Epithelial cell of esophagus (primary cell): Measurements from ENCODE around the gene NOVA2.
A peak's percentile ranks its signal among the peaks of the same experiment; 100 is the strongest.

ENCODE experiments used
- DNase-seq: peaks from one replicate; pipeline ENCODE4 v3.0.0; 2010; ENCODE audit warnings: low read depth
- H3K4me3 ChIP-seq: 2 replicates; pipeline ENCODE4 v1.5.1; 2011; ENCODE audit warnings: mild to moderate bottlenecking, low read length, control low read depth
- TF ChIP-seq, protein P1 (sequence below): IDR thresholded peaks from 2 replicates; pipeline ENCODE4 v1.5.1; 2011; ENCODE audit warnings: low read depth, mild to moderate bottlenecking, low read length, control low read depth, inconsistent platforms; ENCODE audit not compliant: insufficient read depth; ENCODE audit errors: missing control alignments

NOVA2 gene

GRCh38 chr19:46014941-46015686 is 41.4 kb upstream of the NOVA2 start:
- H3K4me3 ChIP-seq = peak overlapping the region; percentile 15
- DNase-seq = peak; percentile 83
- TF ChIP-seq, protein P1, sequence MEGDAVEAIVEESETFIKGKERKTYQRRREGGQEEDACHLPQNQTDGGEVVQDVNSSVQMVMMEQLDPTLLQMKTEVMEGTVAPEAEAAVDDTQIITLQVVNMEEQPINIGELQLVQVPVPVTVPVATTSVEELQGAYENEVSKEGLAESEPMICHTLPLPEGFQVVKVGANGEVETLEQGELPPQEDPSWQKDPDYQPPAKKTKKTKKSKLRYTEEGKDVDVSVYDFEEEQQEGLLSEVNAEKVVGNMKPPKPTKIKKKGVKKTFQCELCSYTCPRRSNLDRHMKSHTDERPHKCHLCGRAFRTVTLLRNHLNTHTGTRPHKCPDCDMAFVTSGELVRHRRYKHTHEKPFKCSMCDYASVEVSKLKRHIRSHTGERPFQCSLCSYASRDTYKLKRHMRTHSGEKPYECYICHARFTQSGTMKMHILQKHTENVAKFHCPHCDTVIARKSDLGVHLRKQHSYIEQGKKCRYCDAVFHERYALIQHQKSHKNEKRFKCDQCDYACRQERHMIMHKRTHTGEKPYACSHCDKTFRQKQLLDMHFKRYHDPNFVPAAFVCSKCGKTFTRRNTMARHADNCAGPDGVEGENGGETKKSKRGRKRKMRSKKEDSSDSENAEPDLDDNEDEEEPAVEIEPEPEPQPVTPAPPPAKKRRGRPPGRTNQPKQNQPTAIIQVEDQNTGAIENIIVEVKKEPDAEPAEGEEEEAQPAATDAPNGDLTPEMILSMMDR = no peak

DNA sequence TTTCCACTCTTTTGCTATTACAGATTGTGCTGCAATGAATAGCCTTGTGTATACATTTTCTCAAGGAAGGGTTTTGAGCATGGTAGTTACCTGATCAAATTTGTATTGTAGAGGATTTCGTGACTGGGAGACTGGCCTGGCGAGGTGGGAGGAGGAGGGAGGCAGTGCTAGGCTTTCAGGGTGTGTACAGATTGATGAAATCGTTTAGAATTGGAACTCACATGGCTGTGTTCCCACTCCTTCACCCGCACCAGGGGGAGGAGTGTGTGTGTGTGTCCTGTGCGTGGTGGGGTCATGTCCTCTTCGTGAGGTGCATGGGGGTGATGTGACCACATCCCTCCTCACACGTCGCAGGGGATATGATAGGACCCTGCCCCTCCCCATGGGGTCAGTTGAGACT is 40.9 kb upstream of the NOVA2 start:
- peak overlapping the region; percentile 11 for H3K4me3 ChIP-seq

DNA sequence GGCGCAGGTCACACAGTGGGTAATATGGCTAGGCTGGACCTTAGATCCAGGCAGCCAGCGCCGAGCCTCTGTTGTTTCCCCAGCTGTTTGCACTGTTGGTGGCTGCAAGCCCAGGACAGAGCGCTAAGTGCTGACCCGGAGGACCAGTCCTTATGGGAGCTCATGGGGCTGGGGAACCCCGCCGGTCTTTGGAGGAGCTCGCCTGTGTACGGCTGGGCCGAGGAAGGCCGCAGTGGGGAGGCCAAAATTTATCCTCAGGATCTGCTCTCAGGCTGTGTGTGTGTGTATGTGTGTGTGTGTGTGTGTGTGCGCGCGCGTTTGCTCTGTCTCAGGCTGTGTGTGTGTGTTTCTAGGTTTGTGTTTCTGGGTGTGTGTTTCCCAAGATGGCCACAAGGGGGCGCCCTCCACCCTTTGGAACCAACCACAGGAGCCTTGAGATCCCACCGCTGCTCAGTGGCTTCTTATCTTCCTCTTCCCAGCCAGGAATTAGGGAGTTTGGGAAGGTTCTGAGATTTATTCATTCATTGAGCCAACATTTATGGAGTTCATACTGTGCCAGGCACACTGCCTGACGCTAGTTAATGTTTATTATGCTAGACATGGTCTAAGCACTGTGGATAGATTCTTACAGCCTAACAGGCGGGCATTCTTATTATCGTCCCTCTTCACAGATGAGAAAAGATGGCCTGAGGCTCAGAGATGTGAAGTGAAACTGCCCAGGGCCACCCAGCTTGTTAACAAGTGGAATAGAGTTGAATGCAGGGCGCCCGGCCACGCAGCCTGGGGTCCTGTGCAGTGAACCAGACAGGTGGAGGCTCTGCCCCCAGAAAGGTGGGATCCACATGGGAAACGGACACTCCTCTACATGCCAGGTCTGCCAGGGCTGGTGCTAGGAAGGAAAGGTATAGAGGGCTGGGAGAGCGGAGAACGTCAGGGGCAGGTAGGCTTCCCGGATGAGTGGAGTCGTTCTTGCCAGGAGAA is 36.2 kb upstream of the NOVA2 start:
- TF ChIP-seq, protein P1 = peak; percentile 86
- peak; percentile 68 for DNase-seq
- no peak overlapping the region for H3K4me3 ChIP-seq

More for the DNA sequence above, 40.9 kb upstream of the NOVA2 start:
- no peak for DNase-seq
- TF ChIP-seq, protein P1 = no peak

DNA sequence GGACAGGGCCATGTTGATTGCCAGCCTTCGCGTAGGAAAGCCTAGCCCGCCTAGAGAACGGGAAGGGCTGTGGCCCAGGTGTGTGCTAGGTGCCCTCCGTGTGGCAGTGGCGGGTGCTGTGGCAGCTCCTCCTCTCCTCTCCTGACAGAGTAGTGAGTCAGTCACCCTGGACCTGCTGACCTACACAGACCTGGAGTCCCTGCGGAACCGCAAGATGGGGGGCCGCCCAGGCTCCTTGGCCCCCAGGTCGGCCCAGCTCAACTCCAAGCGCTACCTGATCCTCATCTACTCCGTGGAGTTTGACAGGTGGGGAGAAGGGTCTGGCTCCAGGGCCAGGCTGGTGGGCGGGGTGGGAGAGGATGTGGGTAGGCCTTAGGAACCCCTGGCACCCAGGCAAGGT is 32.7 kb upstream of the NOVA2 start:
- TF ChIP-seq, protein P1 = no peak
- H3K4me3 ChIP-seq = no peak overlapping the region
- no peak for DNase-seq

GRCh38 chr19:46002678-46003275 is 29.1 kb upstream of the NOVA2 start:
- H3K4me3 ChIP-seq = no peak overlapping the region
- DNase-seq = no peak
- TF ChIP-seq, protein P1 = no peak

GRCh38 chr19:46000491-46001246 is 27.0 kb upstream of the NOVA2 start:
- H3K4me3 ChIP-seq = peak overlapping the region; percentile 34
- TF ChIP-seq, protein P1 = no peak

More at GRCh38 chr19:46000491-46001246, 27.0 kb upstream of the NOVA2 start:
- peak; percentile 66 for DNase-seq
